CD4-positive, alpha-beta T cell treated with Interleukin-2 at 100 ng/mL for 4 hours (primary cell): Measurements from ENCODE around the gene PBX3.

ENCODE experiments used
- DNase-seq: peaks from one replicate; pipeline ENCODE4 v3.0.0-alpha.2; 2020; ENCODE audit warnings: low spot score

PBX3 gene

GRCh38 chr9:125908966-125909365, 161.8 kb downstream of the PBX3 start:
- no peak for DNase-seq

GRCh38 chr9:125909459-125909858, 162.3 kb downstream of the PBX3 start:
- no peak for DNase-seq

- DNase-seq: no peak
Observed at GRCh38 chr9:125910286-125910685, 163.1 kb downstream of the PBX3 start.

GRCh38 chr9:125911861-125912644, 164.9 kb downstream of the PBX3 start:
- no peak for DNase-seq

GRCh38 chr9:125912667-125913066, 165.5 kb downstream of the PBX3 start:
- no peak for DNase-seq

GRCh38 chr9:125913551-125913950, 166.4 kb downstream of the PBX3 start:
- DNase-seq: no peak

- DNase-seq: no peak
Observed at GRCh38 chr9:125914411-125914810, 167.2 kb downstream of the PBX3 start.

- no peak for DNase-seq
Observed at GRCh38 chr9:125915606-125916005, 168.4 kb downstream of the PBX3 start.

GRCh38 chr9:125919565-125919964, 172.4 kb downstream of the PBX3 start:
- no peak for DNase-seq

GRCh38 chr9:125920402-125920801, 173.2 kb downstream of the PBX3 start:
- DNase-seq: no peak

- DNase-seq: no peak
Observed at GRCh38 chr9:125922854-125923253, 175.7 kb downstream of the PBX3 start.

GRCh38 chr9:125924351-125924750, 177.2 kb downstream of the PBX3 start:
- DNase-seq: no peak

- DNase-seq: no peak
Observed at GRCh38 chr9:125926936-125927335, 179.8 kb downstream of the PBX3 start.

- DNase-seq: no peak
Observed at GRCh38 chr9:125929846-125930245, 182.7 kb downstream of the PBX3 start.

GRCh38 chr9:125931211-125931610, 184.0 kb downstream of the PBX3 start:
- DNase-seq: no peak

- no peak for DNase-seq
Observed at GRCh38 chr9:125932012-125932411, 184.8 kb downstream of the PBX3 start.

- DNase-seq: no peak
Observed at GRCh38 chr9:125932746-125933455, 185.7 kb downstream of the PBX3 start.

- no peak for DNase-seq
Observed at GRCh38 chr9:125942125-125942524, 195.0 kb downstream of the PBX3 start.

- DNase-seq: no peak
Observed at GRCh38 chr9:125943831-125944230, 196.7 kb downstream of the PBX3 start.

- no peak for DNase-seq
Observed at GRCh38 chr9:125946397-125946796, 199.2 kb downstream of the PBX3 start.

- DNase-seq: no peak
Observed at GRCh38 chr9:125948887-125949596, 201.9 kb downstream of the PBX3 start.

GRCh38 chr9:125949703-125950460, 202.7 kb downstream of the PBX3 start:
- no peak for DNase-seq
